IMR-90 (cell line): ENCODE measurements around the gene TADA2A. TPM values are rescaled to one million over a fixed set of nuclear protein-coding genes. Genes with fewer than 3 reads are reported as not detected.

ENCODE experiments used
- ATAC-seq: fragments of 200-7000 bp; cut with Tn5 transposase; 2 replicates; pipeline ENCODE4 v1.9.1; 2020; ENCODE audit warnings: low read depth, mild to moderate bottlenecking, moderate library complexity
- BruUV-seq: library from RNA; stranded (reverse); fragments of 400-500 nt; replicated peaks from 2 replicates; lab custom pipeline; 2021; lab: Mats Ljungman, UMichigan
- CTCF ChIA-PET: fragments of 300-600 bp; formaldehyde crosslinking; extraction: SDS; loops from one replicate; lab custom pipeline; 2021; ENCODE audit warnings: antibody characterized with exemption; lab: Yijun Ruan, JAX
- POLR2A ChIA-PET: fragments of 300-600 bp; sonication (Branson Sonifier 250); formaldehyde crosslinking; loops from one replicate; lab custom pipeline; 2022; ENCODE audit warnings: antibody characterized with exemption; ENCODE audit not compliant: unreplicated experiment; lab: Charles Lee
- DNase-seq: peaks from one replicate; pipeline ENCODE4 v3.0.0; 2013
- H2AFZ ChIP-seq: replicated peaks from 2 replicates; pipeline ENCODE3; 2013; ENCODE audit warnings: low read length, mild to moderate bottlenecking; ENCODE audit not compliant: poor library complexity
- H2AK5ac ChIP-seq: 2 replicates; pipeline ENCODE4 v1.6.1; 2013; ENCODE audit warnings: low read depth, low read length, inconsistent platforms
- H2AK9ac ChIP-seq: replicated peaks from 2 replicates; pipeline ENCODE3; 2013; ENCODE audit warnings: mild to moderate bottlenecking, low read depth, low read length, moderate library complexity; ENCODE audit not compliant: poor library complexity
- H2BK120ac ChIP-seq: 2 replicates; pipeline ENCODE4 v1.6.1; 2013; ENCODE audit warnings: low read depth, low read length, inconsistent platforms
- H2BK15ac ChIP-seq: 3 replicates; pipeline ENCODE4 v1.6.1; 2013; ENCODE audit warnings: low read depth, low read length, inconsistent platforms
- H2BK20ac ChIP-seq: 2 replicates; pipeline ENCODE4 v1.6.1; 2013; ENCODE audit warnings: low read depth, mild to moderate bottlenecking, inconsistent platforms, low read length, moderate library complexity
- H2BK5ac ChIP-seq: 2 replicates; pipeline ENCODE4 v1.6.1; 2013; ENCODE audit warnings: mild to moderate bottlenecking, low read depth, low read length, inconsistent platforms; ENCODE audit not compliant: poor library complexity, severe bottlenecking
- H3K14ac ChIP-seq: replicated peaks from 2 replicates; pipeline ENCODE4 v1.6.1; 2013; ENCODE audit warnings: low read depth, low read length, inconsistent platforms
- H3K18ac ChIP-seq: 2 replicates; pipeline ENCODE4 v1.6.1; 2013; ENCODE audit warnings: low read depth, low read length, control low read depth
- H3K23ac ChIP-seq: 2 replicates; pipeline ENCODE4 v1.6.1; 2013; ENCODE audit warnings: low read depth, low read length, inconsistent platforms
- H3K27ac ChIP-seq: 2 replicates; pipeline ENCODE4 v1.5.1; 2013; ENCODE audit warnings: mild to moderate bottlenecking, control low read depth, low read length; ENCODE audit not compliant: insufficient read depth
- H3K27me3 ChIP-seq: 2 replicates; pipeline ENCODE4 v1.6.1; 2013; ENCODE audit warnings: low read length; ENCODE audit not compliant: control insufficient read depth, insufficient read depth
- H3K36me3 ChIP-seq: 2 replicates; pipeline ENCODE4 v1.6.1; 2013; ENCODE audit warnings: low read length, mixed read lengths; ENCODE audit not compliant: control insufficient read depth, insufficient read depth
- H3K4ac ChIP-seq: 2 replicates; pipeline ENCODE4 v1.6.1; 2013; ENCODE audit warnings: low read depth, low read length, inconsistent platforms
- H3K4me1 ChIP-seq: 2 replicates; pipeline ENCODE4 v1.6.1; 2013; ENCODE audit warnings: low read length, mixed read lengths; ENCODE audit not compliant: control insufficient read depth, insufficient read depth
- H3K4me2 ChIP-seq: 2 replicates; pipeline ENCODE4 v1.6.1; 2013; ENCODE audit warnings: low read depth, mild to moderate bottlenecking, control low read depth, low read length, moderate library complexity
- H3K4me3 ChIP-seq: 2 replicates; pipeline ENCODE4 v1.5.1; 2013; ENCODE audit warnings: low read depth, mild to moderate bottlenecking, control low read depth, low read length, moderate library complexity; ENCODE audit not compliant: insufficient read depth
- H3K56ac ChIP-seq: 2 replicates; pipeline ENCODE4 v1.6.1; 2013; ENCODE audit warnings: low read length, inconsistent platforms; ENCODE audit not compliant: insufficient read depth; ENCODE audit errors: extremely low read depth
- H3K79me1 ChIP-seq, 2 experiments: 2 replicates each; pipeline ENCODE4 v1.6.1; 2013; ENCODE audit warnings: low read length in 2 of 2, inconsistent platforms in 1 of 2, low read depth in 1 of 2
- H3K9ac ChIP-seq: 2 replicates; pipeline ENCODE4 v1.6.1; 2013; ENCODE audit warnings: low read depth, low read length, control low read depth
- H3K9me1 ChIP-seq: 2 replicates; pipeline ENCODE4 v1.6.1; 2013; ENCODE audit warnings: low read length, inconsistent platforms; ENCODE audit not compliant: insufficient read depth
- H3K9me3 ChIP-seq: 2 replicates; pipeline ENCODE4 v1.6.1; 2013; ENCODE audit warnings: low read length; ENCODE audit not compliant: control insufficient read depth, insufficient read depth
- H4K20me1 ChIP-seq: 2 replicates; pipeline ENCODE4 v1.6.1; 2013; ENCODE audit warnings: low read length, inconsistent platforms; ENCODE audit not compliant: insufficient read depth
- H4K5ac ChIP-seq: 2 replicates; pipeline ENCODE4 v1.6.1; 2013; ENCODE audit warnings: mild to moderate bottlenecking, low read depth, low read length, control low read depth
- H4K8ac ChIP-seq, 2 experiments: 2 replicates each; pipeline ENCODE4 v1.6.1; 2013; ENCODE audit warnings: low read depth in 2 of 2, low read length in 2 of 2, control low read depth in 1 of 2, inconsistent platforms in 1 of 2
- H4K91ac ChIP-seq: 2 replicates; pipeline ENCODE4 v1.6.1; 2013; ENCODE audit warnings: low read depth, low read length, inconsistent platforms; ENCODE audit not compliant: insufficient read depth
- CEBPB ChIP-seq: IDR thresholded peaks from 2 replicates; pipeline ENCODE4 v1.6.1; 2012; ENCODE audit warnings: low read depth, low read length, improper control_type of control experiment
- CTCF ChIP-seq: conservative IDR thresholded peaks from 2 replicates; pipeline ENCODE4 v1.5.1; 2012; ENCODE audit warnings: mild to moderate bottlenecking, low read depth, low read length, improper control_type of control experiment
- FOS ChIP-seq: fragments of 150-350 bp; IDR thresholded peaks from 2 replicates; pipeline ENCODE4 v1.6.1; 2016; ENCODE audit warnings: low read depth, low read length
- MAZ ChIP-seq: IDR thresholded peaks from 2 replicates; pipeline ENCODE4 v1.6.1; 2012; ENCODE audit warnings: low read depth, mild to moderate bottlenecking, low read length, improper control_type of control experiment, moderate library complexity, borderline replicate concordance
- POLR2A ChIP-seq: IDR thresholded peaks from 2 replicates; pipeline ENCODE4 v1.6.1; 2012; ENCODE audit warnings: mild to moderate bottlenecking, low read depth, low read length
- RAD21 ChIP-seq: IDR thresholded peaks from 2 replicates; pipeline ENCODE4 v1.6.1; 2012; ENCODE audit warnings: low read length, improper control_type of control experiment
- SMC3 ChIP-seq: fragments of 150-350 bp; IDR thresholded peaks from 2 replicates; pipeline ENCODE4 v1.6.1; 2016; ENCODE audit warnings: low read depth, mild to moderate bottlenecking, antibody characterized with exemption, low read length, moderate library complexity
- USF2 ChIP-seq: fragments of 150-350 bp; IDR thresholded peaks from 2 replicates; pipeline ENCODE4 v1.6.1; 2017; ENCODE audit warnings: mild to moderate bottlenecking, antibody characterized with exemption, low read length, low read depth
- WGBS, 2 experiments: methylation state at CpG; one replicate each; pipeline versions ENCODE4 v1.1.5 to v1.1.7; 2013; ENCODE audit warnings: missing lambda C conversion rate in 2 of 2; ENCODE audit not compliant: insufficient read length in 1 of 2; ENCODE audit errors: extremely low coverage in 2 of 2; 5-methylcytosine and 5-hydroxymethylcytosine counted together
- dilution Hi-C: fragments of 300-500 bp; cut with HindIII; formaldehyde crosslinking; loops from one replicate; pipeline ENCODE4 v1.14.3; 2018; ENCODE audit warnings: low sequenced_read_pairs; ENCODE audit not compliant: unreplicated experiment
- in situ Hi-C: fragments of 300-500 bp; cut with MboI; formaldehyde crosslinking; loops from 3 replicates; pipeline ENCODE4 v1.14.3; 2019; ENCODE audit warnings: low sequenced_read_pairs, inconsistent platforms, mixed read lengths
- intact Hi-C: fragments of 100-400 bp; cut with micrococcal nuclease; formaldehyde crosslinking; loops from 2 replicates; pipeline ENCODE4 v1.10.0; 2022
- polyA plus RNA-seq, 3 experiments: library from polyadenylated mRNA; depleted of rRNA; stranded (reverse); fragments of >200 nt; gene quantifications; 2 replicates each; pipeline ENCODE4 v1.2.3, GENCODE V29; 2012; ENCODE audit warnings: low replicate concordance in 1 of 3
- total RNA-seq: library from RNA; depleted of rRNA; stranded (reverse); fragments of >200 nt; gene quantifications from 2 replicates; pipeline ENCODE4 v1.2.3, GENCODE V29; 2012

Gene TADA2A
- total and polyA plus RNA-seq, 2 of the 4 experiments (the other 2 are of a cell fraction) = 13.1 to 19.7 TPM

- WGBS, 2 experiments = no CpG with 5 or more reads among the region's 4 CpGs
Observed at GRCh38 chr17:37373530-37374159, 33.0 kb upstream of the TADA2A start.

More at GRCh38 chr17:37373530-37374159, 33.0 kb upstream of the TADA2A start:
- Histone ChIP-seq H3K4ac (no peak overlapping the region), H2BK120ac (no peak overlapping the region), H3K36me3 (no peaks in the 10 kb centered on the region), H2AFZ (peak overlapping the region; percentile 64), H4K8ac (0 out of 4 replicates have a peak overlapping the region, but pooled peaks of 1 of the 2 experiments have one; percentile 42), H3K4me2 (no peak overlapping the region), H3K4me3 (no peak overlapping the region), H3K9me3 (no peaks in the 10 kb centered on the region), H2AK9ac (no peak overlapping the region), H2BK15ac (no peak overlapping the region), H4K5ac (no peak overlapping the region), H2BK20ac (no peak overlapping the region), H4K20me1 (no peaks in the 10 kb centered on the region), H3K9ac (no peak overlapping the region), H3K14ac (no peak overlapping the region), H3K27me3 (no peaks in the 10 kb centered on the region), H3K79me1 (peaks cover 0 to 7% of the 10 kb centered on the region in 2 experiments; a peak in 1 of 4 replicates), H2AK5ac (no peak overlapping the region), H3K18ac (no peak overlapping the region), H3K23ac (no peak overlapping the region), H4K91ac (no peak overlapping the region), H3K56ac (no peak overlapping the region), H2BK5ac (no peak overlapping the region), H3K9me1 (no peaks in the 10 kb centered on the region), H3K4me1 (no peaks in the 10 kb centered on the region; the same call in 1 of the 2 replicates), H3K27ac (no peak overlapping the region)
- TF ChIP-seq USF2 = 0 out of 2 replicates have a peak, but pooled peaks have one; percentile 12
- TF ChIP-seq FOS = no peak
- peak; percentile 48; the same call in 1 of the 2 replicates for TF ChIP-seq POLR2A
- peak; percentile 49; the same call in 1 of the 2 replicates for TF ChIP-seq MAZ
- TF ChIP-seq RAD21 = peak; percentile 100
- TF ChIP-seq SMC3 = peak; percentile 99
- peak; percentile 100; the same call in 1 of the 2 replicates for TF ChIP-seq CTCF
- no peak for TF ChIP-seq CEBPB
- no TSS peak for BruUV-seq
- CTCF ChIA-PET = interaction anchor here (0.6 to 3.4 kb wide), 35 partner anchors 9 to 771 kb away, joined by 3 to 28 read pairs (median 4); no protein-coding TSS in a partner anchor
- ATAC-seq (peak; percentile 100), DNase-seq (peak; percentile 87)
- dilution Hi-C loops = no loop called here
- intact Hi-C loops = loop anchor here (1.0 to 10.0 kb wide), 6 partner anchors 24 to 771 kb away; partner anchors contain the start of genes DUSP14 and SYNRG
- in situ Hi-C loops = loop anchor here (10.0 kb wide), 1 partner anchor 769 kb away; the partner anchor contains the start of gene MRM1
- POLR2A ChIA-PET = no interaction called here
